Right atrium auricular region (tissue), 2 donors: ENCODE results near the gene ATXN1. TPM values are rescaled to one million over a fixed set of nuclear protein-coding genes. Genes with fewer than 3 reads are reported as not detected.

ENCODE experiments used
- DNase-seq: peaks from one replicate; pipeline ENCODE4 v3.0.0-alpha.2; 2019; ENCODE audit warnings: low spot score
- H3K27ac ChIP-seq, 2 donors: fragments of 200-600 bp; sonication (generic); 1 replicate in 1 of 2; 2 replicates in 1 of 2; pipeline ENCODE4 v1.5.1; 2016 to 2019
- H3K27me3 ChIP-seq, 2 donors: fragments of 200-600 bp; sonication (generic); one replicate each; pipeline versions ENCODE4 v1.5.1 to v1.6.0; 2017 to 2019
- H3K36me3 ChIP-seq: fragments of 200-600 bp; sonication (generic); one replicate; pipeline ENCODE4 v1.5.1; 2016
- H3K4me1 ChIP-seq, 2 donors: fragments of 200-600 bp; sonication (generic); one replicate each; pipeline versions ENCODE4 v1.5.1 to v1.6.0; 2017 to 2019
- H3K4me3 ChIP-seq, 2 donors: fragments of 200-600 bp; sonication (generic); 1 replicate in 1 of 2; 2 replicates in 1 of 2; pipeline ENCODE4 v1.5.1; 2017 to 2019; ENCODE audit warnings: mild to moderate bottlenecking in 1 of 2, moderate library complexity in 1 of 2
- H3K9me3 ChIP-seq, 2 donors: fragments of 200-600 bp; sonication (generic); one replicate each; pipeline ENCODE4 v1.5.1; 2019
- total RNA-seq, 2 donors: library from RNA; depleted of rRNA; stranded (reverse); fragments of >200 nt; gene quantifications; one replicate each; pipeline ENCODE4 v1.1.0, GENCODE V29; 2016
- TF ChIP-seq, protein P1 (sequence below), 2 donors: fragments of 200-600 bp; sonication (generic); IDR thresholded peaks; one replicate each; pipeline ENCODE4 v1.5.1; 2019; ENCODE audit warnings: antibody characterized with exemption in 2 of 2

ATXN1 gene
- total RNA-seq, 2 donors from 2014 or later, result 41.8 to 62.0 TPM

DNA sequence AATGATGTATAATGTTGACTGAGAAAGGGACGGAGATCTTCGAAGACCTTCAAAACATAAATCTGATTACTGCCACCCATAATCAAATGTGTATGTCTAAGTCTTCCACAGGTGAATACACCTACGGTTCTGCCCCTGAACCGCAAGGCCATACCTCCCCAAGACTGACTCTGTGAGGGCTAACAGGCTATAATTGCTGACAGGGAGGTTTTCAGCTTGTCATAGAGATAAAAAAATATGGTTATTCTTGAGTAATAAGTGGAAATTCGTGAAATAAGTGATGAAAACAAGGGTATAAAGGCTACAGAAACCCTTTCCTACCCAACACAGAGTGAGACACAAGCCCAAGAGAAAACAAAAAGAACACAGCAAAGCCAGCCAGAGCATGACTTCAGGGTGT is 188.9 kb downstream of the ATXN1 start:
- no peaks in the 10 kb centered on the region for H3K4me1 ChIP-seq
- DNase-seq, result no peak
- no peak overlapping the region for H3K4me3 ChIP-seq
- no peaks in the 10 kb centered on the region for H3K9me3 ChIP-seq
- TF ChIP-seq, protein P1, sequence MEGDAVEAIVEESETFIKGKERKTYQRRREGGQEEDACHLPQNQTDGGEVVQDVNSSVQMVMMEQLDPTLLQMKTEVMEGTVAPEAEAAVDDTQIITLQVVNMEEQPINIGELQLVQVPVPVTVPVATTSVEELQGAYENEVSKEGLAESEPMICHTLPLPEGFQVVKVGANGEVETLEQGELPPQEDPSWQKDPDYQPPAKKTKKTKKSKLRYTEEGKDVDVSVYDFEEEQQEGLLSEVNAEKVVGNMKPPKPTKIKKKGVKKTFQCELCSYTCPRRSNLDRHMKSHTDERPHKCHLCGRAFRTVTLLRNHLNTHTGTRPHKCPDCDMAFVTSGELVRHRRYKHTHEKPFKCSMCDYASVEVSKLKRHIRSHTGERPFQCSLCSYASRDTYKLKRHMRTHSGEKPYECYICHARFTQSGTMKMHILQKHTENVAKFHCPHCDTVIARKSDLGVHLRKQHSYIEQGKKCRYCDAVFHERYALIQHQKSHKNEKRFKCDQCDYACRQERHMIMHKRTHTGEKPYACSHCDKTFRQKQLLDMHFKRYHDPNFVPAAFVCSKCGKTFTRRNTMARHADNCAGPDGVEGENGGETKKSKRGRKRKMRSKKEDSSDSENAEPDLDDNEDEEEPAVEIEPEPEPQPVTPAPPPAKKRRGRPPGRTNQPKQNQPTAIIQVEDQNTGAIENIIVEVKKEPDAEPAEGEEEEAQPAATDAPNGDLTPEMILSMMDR (IDR thresholded peaks at IDR 0.05), result no peak
- no peaks in the 10 kb centered on the region for H3K36me3 ChIP-seq
- no peak overlapping the region for H3K27ac ChIP-seq
- no peaks in the 10 kb centered on the region for H3K27me3 ChIP-seq

GRCh38 chr6:16570946-16571345 is 190.3 kb downstream of the ATXN1 start:
- no peaks in the 10 kb centered on the region for H3K36me3 ChIP-seq
- no peak overlapping the region for H3K27ac ChIP-seq

GRCh38 chr6:16570221-16570553 is 191.1 kb downstream of the ATXN1 start:
- TF ChIP-seq, protein P1 (IDR thresholded peaks at IDR 0.05), result no peak
- no peak overlapping the region for H3K27ac ChIP-seq
- no peaks in the 10 kb centered on the region for H3K36me3 ChIP-seq
- H3K9me3 ChIP-seq, result no peaks in the 10 kb centered on the region
- H3K4me3 ChIP-seq, result no peak overlapping the region
- no peaks in the 10 kb centered on the region for H3K27me3 ChIP-seq
- no peak for DNase-seq
- H3K4me1 ChIP-seq, result no peaks in the 10 kb centered on the region

More at GRCh38 chr6:16570946-16571345, 190.3 kb downstream of the ATXN1 start:
- no peaks in the 10 kb centered on the region for H3K27me3 ChIP-seq
- DNase-seq, result no peak
- no peak overlapping the region for H3K4me3 ChIP-seq
- H3K9me3 ChIP-seq, result no peaks in the 10 kb centered on the region
- no peaks in the 10 kb centered on the region for H3K4me1 ChIP-seq
- TF ChIP-seq, protein P1 (IDR thresholded peaks at IDR 0.05), result no peak

DNA sequence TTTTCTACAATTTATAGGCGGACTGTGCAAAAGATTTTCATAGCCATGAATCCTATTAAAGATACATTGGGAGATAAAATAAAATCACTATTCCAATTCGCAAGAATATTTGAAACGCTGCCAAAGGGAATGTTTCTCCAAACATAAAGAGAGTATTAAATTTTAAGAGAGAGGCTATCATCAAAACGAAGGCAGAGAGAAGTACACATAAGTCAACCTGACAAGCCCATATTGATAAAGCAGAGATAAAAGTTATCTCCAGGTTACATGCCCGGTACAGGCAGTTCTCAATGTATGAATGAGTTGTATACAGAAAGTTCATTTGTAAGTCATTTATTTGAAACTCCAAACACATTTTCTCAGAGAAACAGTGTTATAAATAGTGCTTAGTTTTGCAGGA is 193.1 kb downstream of the ATXN1 start:
- H3K27ac ChIP-seq, result no peak overlapping the region
- TF ChIP-seq, protein P1 (IDR thresholded peaks at IDR 0.05), result no peak
- H3K9me3 ChIP-seq, result no peaks in the 10 kb centered on the region
- H3K27me3 ChIP-seq, result no peaks in the 10 kb centered on the region
- H3K4me3 ChIP-seq, result no peak overlapping the region
- peaks cover 0 to 7% of the 10 kb centered on the region in 2 donors for H3K4me1 ChIP-seq
- no peak for DNase-seq
- no peaks in the 10 kb centered on the region for H3K36me3 ChIP-seq

- no peak overlapping the region for H3K4me3 ChIP-seq
- TF ChIP-seq, protein P1 (IDR thresholded peaks at IDR 0.05), result no peak
- no peaks in the 10 kb centered on the region for H3K9me3 ChIP-seq
- peaks cover 0 to 7% of the 10 kb centered on the region in 2 donors for H3K4me1 ChIP-seq
- DNase-seq, result no peak
- H3K36me3 ChIP-seq, result no peaks in the 10 kb centered on the region
- H3K27me3 ChIP-seq, result no peaks in the 10 kb centered on the region
- H3K27ac ChIP-seq, result no peak overlapping the region
These were observed 194.2 kb downstream of the ATXN1 start for GRCh38 chr6:16567071-16567470.

- DNase-seq, result no peak
- no peak overlapping the region for H3K4me3 ChIP-seq
- H3K27ac ChIP-seq, result no peak overlapping the region
- no peaks in the 10 kb centered on the region for H3K36me3 ChIP-seq
- no peaks in the 10 kb centered on the region for H3K9me3 ChIP-seq
- peaks cover 0 to 13% of the 10 kb centered on the region in 2 donors for H3K4me1 ChIP-seq
- no peaks in the 10 kb centered on the region for H3K27me3 ChIP-seq
- TF ChIP-seq, protein P1 (IDR thresholded peaks at IDR 0.05), result no peak
These were observed 196.8 kb downstream of the ATXN1 start for GRCh38 chr6:16564436-16564835.
